Stimulated activated CD8-positive, alpha-beta memory T cell treated with anti-CD3 and anti-CD28 coated beads, Interleukin-4, amount 100 ng/mL, for 48 hours (primary cell): ENCODE results near the gene TNK1.
A peak's percentile ranks its signal among the peaks of the same experiment; 100 is the strongest.

Experiments
- DNase-seq: peaks from one replicate; pipeline ENCODE4 v3.0.0-alpha.2; 2020

TNK1 gene

GRCh38 chr17:7437369-7437863 is 56.5 kb downstream of the TNK1 start:
- no peak for DNase-seq

GRCh38 chr17:7437950-7438614 is 57.2 kb downstream of the TNK1 start:
- DNase-seq, result peak; percentile 81

DNA sequence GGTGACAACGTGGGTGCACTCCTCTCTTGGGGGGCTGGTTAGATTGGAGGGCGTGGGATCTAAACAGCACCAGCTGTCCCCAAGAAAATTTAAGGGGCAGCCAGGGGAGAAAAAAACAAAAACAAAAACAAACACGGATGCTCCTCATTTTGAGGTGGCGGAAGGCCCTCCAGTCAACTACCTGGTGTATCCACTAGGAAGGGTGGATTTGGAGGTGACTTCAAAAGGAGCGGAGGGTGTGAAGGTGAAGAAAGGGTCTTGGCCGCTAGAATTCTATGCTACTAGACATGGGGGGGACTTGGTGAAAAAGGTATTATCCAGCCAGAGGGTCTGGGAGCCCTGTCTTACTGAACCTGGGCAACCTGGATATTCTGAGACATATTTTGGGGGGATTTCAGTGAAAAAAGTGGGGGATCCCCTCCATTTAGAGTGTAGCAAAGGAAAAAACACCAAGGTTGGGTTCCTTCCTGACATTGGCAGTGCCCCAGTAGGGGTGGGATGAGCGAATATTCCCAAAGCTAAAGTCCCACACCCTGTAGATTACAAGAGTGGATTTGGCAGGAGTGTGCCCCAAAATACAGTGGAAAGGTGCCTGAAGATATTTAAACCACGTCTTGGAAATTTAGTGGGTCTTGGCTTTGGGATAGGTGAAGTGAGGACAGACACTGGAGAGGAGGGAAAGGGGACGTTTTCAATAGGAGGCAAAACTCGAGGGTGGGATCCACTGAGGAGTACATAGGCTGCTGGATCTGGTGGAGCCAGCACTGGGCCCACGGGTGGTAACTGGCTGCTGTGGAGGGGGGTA is 58.0 kb downstream of the TNK1 start:
- DNase-seq, result no peak
